SK-N-SH treated with all-trans-retinoic acid at 6 μM for 48 hours (cell line): ENCODE results near the gene GUCY1A2.

Source experiments
- ATAC-seq: fragments of 200-7000 bp; cut with Tn5 transposase; 3 replicates; pipeline ENCODE4 v1.9.1; 2020; ENCODE audit warnings: mild to moderate bottlenecking, moderate library complexity
- ARNTL ChIP-seq: fragments of 450-650 bp; formaldehyde crosslinking; IDR thresholded peaks from 2 replicates; pipeline ENCODE4 v1.5.0; 2020; ENCODE audit warnings: low read depth, mild to moderate bottlenecking, moderate library complexity, borderline replicate concordance
- BACH2 ChIP-seq: fragments of 250-450 bp; sonication (Bioruptor Pico); IDR thresholded peaks from 2 replicates; pipeline ENCODE4 v1.9.0; 2021; ENCODE audit warnings: mild to moderate bottlenecking, borderline replicate concordance
- CSDC2 ChIP-seq: fragments of 250-450 bp; sonication (Bioruptor Pico); IDR thresholded peaks from 2 replicates; pipeline ENCODE4 v1.5.0; 2020; ENCODE audit warnings: mild to moderate bottlenecking, moderate library complexity
- GLIS3 ChIP-seq: fragments of 250-450 bp; sonication (Bioruptor Pico); IDR thresholded peaks from 2 replicates; pipeline ENCODE4 v1.5.0; 2020; ENCODE audit warnings: mild to moderate bottlenecking, moderate library complexity
- ISL1 ChIP-seq: fragments of 250-450 bp; sonication (Bioruptor Pico); IDR thresholded peaks from 2 replicates; pipeline ENCODE4 v2.1.2; 2022; ENCODE audit warnings: mild to moderate bottlenecking, moderate library complexity
- OSR1 ChIP-seq: fragments of 250-450 bp; sonication (Bioruptor Pico); IDR thresholded peaks from 2 replicates; pipeline ENCODE4 v1.8.0; 2022; ENCODE audit warnings: moderate library complexity, mild to moderate bottlenecking, inconsistent platforms
- PPARA ChIP-seq: fragments of 250-450 bp; sonication (Bioruptor Pico); IDR thresholded peaks from 2 replicates; pipeline ENCODE4 v1.5.0; 2020; ENCODE audit warnings: mild to moderate bottlenecking, borderline replicate concordance
- RARB ChIP-seq: fragments of 250-450 bp; sonication (Bioruptor Pico); IDR thresholded peaks from 2 replicates; pipeline ENCODE4 v1.8.0; 2021; ENCODE audit warnings: mild to moderate bottlenecking, moderate library complexity
- SNAI2 ChIP-seq: fragments of 250-450 bp; sonication (Bioruptor Pico); IDR thresholded peaks from 2 replicates; pipeline ENCODE4 v1.5.0; 2020; ENCODE audit warnings: mild to moderate bottlenecking, moderate library complexity
- TOX ChIP-seq: fragments of 250-450 bp; sonication (Bioruptor Pico); IDR thresholded peaks from 2 replicates; pipeline ENCODE4 v1.8.0; 2021; ENCODE audit warnings: mild to moderate bottlenecking, moderate library complexity, borderline replicate concordance
- ZC3H10 ChIP-seq: fragments of 250-450 bp; sonication (Bioruptor Pico); IDR thresholded peaks from 2 replicates; pipeline ENCODE4 v1.5.1; 2021; ENCODE audit warnings: mild to moderate bottlenecking, moderate library complexity
- ZFP30 ChIP-seq: fragments of 450-650 bp; formaldehyde crosslinking; IDR thresholded peaks from 2 replicates; pipeline ENCODE4 v1.5.0; 2022; ENCODE audit warnings: mild to moderate bottlenecking, moderate library complexity
- ZNF565 ChIP-seq: fragments of 450-650 bp; formaldehyde crosslinking; conservative IDR thresholded peaks from 2 replicates; pipeline ENCODE4 v1.5.0; 2020; ENCODE audit warnings: low read depth, mild to moderate bottlenecking, moderate library complexity
- ZNF70 ChIP-seq: fragments of 450-650 bp; formaldehyde crosslinking; IDR thresholded peaks from 2 replicates; pipeline ENCODE4 v1.5.0; 2020; ENCODE audit warnings: mild to moderate bottlenecking, moderate library complexity
- ZNF8 ChIP-seq: fragments of 450-650 bp; formaldehyde crosslinking; IDR thresholded peaks from 2 replicates; pipeline ENCODE4 v1.5.0; 2020; ENCODE audit warnings: mild to moderate bottlenecking, moderate library complexity
- TF ChIP-seq, protein P1 (sequence below): fragments of 250-450 bp; sonication (Bioruptor Pico); IDR thresholded peaks from 2 replicates; pipeline ENCODE4 v1.5.1; 2020; ENCODE audit warnings: low read depth, mild to moderate bottlenecking, moderate library complexity
- TF ChIP-seq, protein P2 (sequence below): fragments of 250-450 bp; sonication (Bioruptor Pico); IDR thresholded peaks from 2 replicates; pipeline ENCODE4 v1.8.0; 2021; ENCODE audit warnings: low read depth, mild to moderate bottlenecking, moderate library complexity, borderline replicate concordance
- TF ChIP-seq, protein P3 (sequence below): fragments of 250-450 bp; sonication (Bioruptor Pico); IDR thresholded peaks from 2 replicates; pipeline ENCODE4 v1.5.0; 2020; ENCODE audit warnings: mild to moderate bottlenecking, moderate library complexity
- TF ChIP-seq, protein P4 (sequence below): fragments of 250-450 bp; sonication (Bioruptor Pico); IDR thresholded peaks from 2 replicates; pipeline ENCODE4 v1.8.0; 2020; ENCODE audit warnings: mild to moderate bottlenecking, moderate library complexity, borderline replicate concordance

Gene GUCY1A2

DNA sequence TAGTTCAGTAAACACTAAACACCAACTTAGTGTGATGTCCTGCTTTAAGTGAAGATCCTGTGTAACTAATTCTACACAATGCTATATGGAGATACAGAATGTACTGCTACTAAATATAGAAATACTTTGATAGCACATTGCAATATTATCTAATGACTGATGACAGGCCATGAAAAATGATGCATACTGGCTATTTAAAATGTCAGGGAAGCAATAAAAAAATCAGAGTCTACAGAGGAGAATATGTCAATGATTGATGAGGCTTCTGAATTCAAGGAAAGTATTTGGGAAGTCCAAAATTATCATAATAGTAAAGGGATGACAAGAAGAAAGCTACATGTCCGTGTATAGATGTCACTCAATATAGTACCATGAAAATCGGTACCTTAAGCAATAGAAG, 55.3 kb downstream of the GUCY1A2 start:
- no peak for ATAC-seq
- TF ChIP-seq GLIS3 (CRISPR knock-in tag) (no peak), ISL1 (peak; percentile 17; the same call in 1 of the 2 replicates)
- TF ChIP-seq, all 23 proteins: peak for 1

DNA sequence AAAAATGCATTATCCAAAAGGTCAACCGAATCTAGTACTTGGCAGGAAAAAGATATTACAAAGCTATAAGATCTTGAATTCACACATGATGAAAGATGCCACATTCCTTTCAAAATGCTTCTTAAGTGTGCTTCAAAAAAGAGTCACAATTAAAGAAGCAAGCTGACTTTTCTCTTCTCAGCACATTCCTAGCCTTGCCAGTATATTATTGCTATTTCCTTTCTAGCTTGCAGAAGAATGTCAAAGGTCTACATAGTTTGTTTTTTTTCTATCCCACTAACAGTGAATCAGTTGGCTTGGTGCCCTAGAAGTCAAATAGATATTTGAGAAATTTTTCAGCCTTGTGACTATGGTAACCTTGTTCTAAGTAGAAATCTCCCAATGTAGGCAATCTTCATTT, 56.8 kb downstream of the GUCY1A2 start:
- ATAC-seq = peak; percentile 86
- TF ChIP-seq ISL1 = peak; percentile 83
- no peak for TF ChIP-seq SNAI2

DNA sequence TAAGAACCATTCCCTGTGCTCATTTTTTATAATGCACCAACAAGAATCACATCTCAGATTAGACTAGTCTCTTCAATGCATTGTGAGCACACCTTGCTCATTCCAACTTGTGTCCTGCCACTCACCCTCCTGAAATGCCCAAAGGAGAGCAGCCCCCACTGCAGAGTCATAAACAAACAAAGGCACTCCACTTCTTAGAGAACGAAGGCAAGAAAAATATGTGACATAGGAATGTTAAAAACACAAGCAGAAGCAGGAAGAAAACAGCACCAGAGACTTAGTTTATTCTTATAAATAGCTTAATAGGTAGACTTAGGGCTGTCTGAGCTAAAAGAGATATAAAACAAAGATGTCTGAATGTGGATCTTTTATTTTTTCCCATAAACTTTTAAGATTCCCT, 57.2 kb downstream of the GUCY1A2 start:
- ATAC-seq = peak; percentile 42
- no peak for TF ChIP-seq OSR1 (CRISPR knock-in tag)
- no peak for TF ChIP-seq ZFP30
- TF ChIP-seq PPARA = no peak
- TF ChIP-seq CSDC2 (CRISPR knock-in tag) = no peak
- TF ChIP-seq, protein P1, sequence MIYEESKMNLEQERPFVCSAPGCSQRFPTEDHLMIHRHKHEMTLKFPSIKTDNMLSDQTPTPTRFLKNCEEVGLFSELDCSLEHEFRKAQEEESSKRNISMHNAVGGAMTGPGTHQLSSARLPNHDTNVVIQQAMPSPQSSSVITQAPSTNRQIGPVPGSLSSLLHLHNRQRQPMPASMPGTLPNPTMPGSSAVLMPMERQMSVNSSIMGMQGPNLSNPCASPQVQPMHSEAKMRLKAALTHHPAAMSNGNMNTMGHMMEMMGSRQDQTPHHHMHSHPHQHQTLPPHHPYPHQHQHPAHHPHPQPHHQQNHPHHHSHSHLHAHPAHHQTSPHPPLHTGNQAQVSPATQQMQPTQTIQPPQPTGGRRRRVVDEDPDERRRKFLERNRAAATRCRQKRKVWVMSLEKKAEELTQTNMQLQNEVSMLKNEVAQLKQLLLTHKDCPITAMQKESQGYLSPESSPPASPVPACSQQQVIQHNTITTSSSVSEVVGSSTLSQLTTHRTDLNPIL (CRISPR knock-in tag) = no peak
- no peak for TF ChIP-seq ZNF70 (CRISPR knock-in tag)
- no peak for TF ChIP-seq ZNF8 (CRISPR knock-in tag)
- TF ChIP-seq BACH2 = no peak
- TF ChIP-seq, protein P2, sequence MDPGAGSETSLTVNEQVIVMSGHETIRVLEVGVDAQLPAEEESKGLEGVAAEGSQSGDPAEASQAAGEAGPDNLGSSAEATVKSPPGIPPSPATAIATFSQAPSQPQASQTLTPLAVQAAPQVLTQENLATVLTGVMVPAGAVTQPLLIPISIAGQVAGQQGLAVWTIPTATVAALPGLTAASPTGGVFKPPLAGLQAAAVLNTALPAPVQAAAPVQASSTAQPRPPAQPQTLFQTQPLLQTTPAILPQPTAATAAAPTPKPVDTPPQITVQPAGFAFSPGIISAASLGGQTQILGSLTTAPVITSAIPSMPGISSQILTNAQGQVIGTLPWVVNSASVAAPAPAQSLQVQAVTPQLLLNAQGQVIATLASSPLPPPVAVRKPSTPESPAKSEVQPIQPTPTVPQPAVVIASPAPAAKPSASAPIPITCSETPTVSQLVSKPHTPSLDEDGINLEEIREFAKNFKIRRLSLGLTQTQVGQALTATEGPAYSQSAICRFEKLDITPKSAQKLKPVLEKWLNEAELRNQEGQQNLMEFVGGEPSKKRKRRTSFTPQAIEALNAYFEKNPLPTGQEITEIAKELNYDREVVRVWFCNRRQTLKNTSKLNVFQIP (CRISPR knock-in tag) = no peak
- no peak for TF ChIP-seq ARNTL
- TF ChIP-seq, protein P3, sequence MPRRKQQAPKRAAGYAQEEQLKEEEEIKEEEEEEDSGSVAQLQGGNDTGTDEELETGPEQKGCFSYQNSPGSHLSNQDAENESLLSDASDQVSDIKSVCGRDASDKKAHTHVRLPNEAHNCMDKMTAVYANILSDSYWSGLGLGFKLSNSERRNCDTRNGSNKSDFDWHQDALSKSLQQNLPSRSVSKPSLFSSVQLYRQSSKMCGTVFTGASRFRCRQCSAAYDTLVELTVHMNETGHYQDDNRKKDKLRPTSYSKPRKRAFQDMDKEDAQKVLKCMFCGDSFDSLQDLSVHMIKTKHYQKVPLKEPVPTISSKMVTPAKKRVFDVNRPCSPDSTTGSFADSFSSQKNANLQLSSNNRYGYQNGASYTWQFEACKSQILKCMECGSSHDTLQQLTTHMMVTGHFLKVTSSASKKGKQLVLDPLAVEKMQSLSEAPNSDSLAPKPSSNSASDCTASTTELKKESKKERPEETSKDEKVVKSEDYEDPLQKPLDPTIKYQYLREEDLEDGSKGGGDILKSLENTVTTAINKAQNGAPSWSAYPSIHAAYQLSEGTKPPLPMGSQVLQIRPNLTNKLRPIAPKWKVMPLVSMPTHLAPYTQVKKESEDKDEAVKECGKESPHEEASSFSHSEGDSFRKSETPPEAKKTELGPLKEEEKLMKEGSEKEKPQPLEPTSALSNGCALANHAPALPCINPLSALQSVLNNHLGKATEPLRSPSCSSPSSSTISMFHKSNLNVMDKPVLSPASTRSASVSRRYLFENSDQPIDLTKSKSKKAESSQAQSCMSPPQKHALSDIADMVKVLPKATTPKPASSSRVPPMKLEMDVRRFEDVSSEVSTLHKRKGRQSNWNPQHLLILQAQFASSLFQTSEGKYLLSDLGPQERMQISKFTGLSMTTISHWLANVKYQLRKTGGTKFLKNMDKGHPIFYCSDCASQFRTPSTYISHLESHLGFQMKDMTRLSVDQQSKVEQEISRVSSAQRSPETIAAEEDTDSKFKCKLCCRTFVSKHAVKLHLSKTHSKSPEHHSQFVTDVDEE (CRISPR knock-in tag) = no peak
- TF ChIP-seq ZNF565 = no peak
- no peak for TF ChIP-seq SNAI2
- no peak for TF ChIP-seq ZC3H10 (CRISPR knock-in tag)
- TF ChIP-seq RARB (CRISPR knock-in tag) = no peak

DNA sequence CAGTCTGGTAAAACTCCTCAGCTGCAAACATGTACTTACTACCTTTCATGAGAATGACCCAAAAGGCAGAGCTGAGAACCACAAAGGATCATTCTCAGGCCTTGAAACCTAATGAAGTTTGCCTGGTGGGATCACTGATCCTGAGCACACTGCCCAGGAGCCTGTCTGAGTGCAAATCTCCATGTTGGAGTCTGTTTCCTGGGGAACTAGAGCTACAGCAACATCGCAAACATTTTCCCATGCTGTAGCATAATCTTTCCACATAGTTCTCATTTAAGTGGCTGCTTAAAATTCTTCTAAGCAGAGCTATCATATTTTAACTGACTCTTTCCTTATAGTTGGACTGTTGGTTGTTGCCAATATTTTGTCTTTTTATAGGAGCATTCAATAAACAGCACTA, 58.5 kb downstream of the GUCY1A2 start:
- TF ChIP-seq TOX (CRISPR knock-in tag) = no peak
- TF ChIP-seq, protein P4, sequence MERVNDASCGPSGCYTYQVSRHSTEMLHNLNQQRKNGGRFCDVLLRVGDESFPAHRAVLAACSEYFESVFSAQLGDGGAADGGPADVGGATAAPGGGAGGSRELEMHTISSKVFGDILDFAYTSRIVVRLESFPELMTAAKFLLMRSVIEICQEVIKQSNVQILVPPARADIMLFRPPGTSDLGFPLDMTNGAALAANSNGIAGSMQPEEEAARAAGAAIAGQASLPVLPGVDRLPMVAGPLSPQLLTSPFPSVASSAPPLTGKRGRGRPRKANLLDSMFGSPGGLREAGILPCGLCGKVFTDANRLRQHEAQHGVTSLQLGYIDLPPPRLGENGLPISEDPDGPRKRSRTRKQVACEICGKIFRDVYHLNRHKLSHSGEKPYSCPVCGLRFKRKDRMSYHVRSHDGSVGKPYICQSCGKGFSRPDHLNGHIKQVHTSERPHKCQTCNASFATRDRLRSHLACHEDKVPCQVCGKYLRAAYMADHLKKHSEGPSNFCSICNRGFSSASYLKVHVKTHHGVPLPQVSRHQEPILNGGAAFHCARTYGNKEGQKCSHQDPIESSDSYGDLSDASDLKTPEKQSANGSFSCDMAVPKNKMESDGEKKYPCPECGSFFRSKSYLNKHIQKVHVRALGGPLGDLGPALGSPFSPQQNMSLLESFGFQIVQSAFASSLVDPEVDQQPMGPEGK (CRISPR knock-in tag) = no peak
- TF ChIP-seq, protein P3 (CRISPR knock-in tag) = no peak
- TF ChIP-seq ARNTL = no peak
- TF ChIP-seq CSDC2 (CRISPR knock-in tag) = no peak
- 0 out of 2 replicates have a peak, but pooled peaks have one; percentile 13 for TF ChIP-seq ISL1
- no peak for TF ChIP-seq ZNF565
- ATAC-seq = peak; percentile 86
